IMR-90 (cell line): ENCODE data around the gene AGBL1. TPM values are rescaled to one million over a fixed set of nuclear protein-coding genes. Genes with fewer than 3 reads are reported as not detected.

Experiments
- ATAC-seq: fragments of 200-7000 bp; cut with Tn5 transposase; 2 replicates; pipeline ENCODE4 v1.9.1; 2020; ENCODE audit warnings: low read depth, mild to moderate bottlenecking, moderate library complexity
- BruUV-seq: library from RNA; stranded (reverse); fragments of 400-500 nt; replicated peaks from 2 replicates; lab custom pipeline; 2021; lab: Mats Ljungman, UMichigan
- CTCF ChIA-PET: fragments of 300-600 bp; formaldehyde crosslinking; extraction: SDS; loops from one replicate; lab custom pipeline; 2021; ENCODE audit warnings: antibody characterized with exemption; lab: Yijun Ruan, JAX
- POLR2A ChIA-PET: fragments of 300-600 bp; sonication (Branson Sonifier 250); formaldehyde crosslinking; loops from one replicate; lab custom pipeline; 2022; ENCODE audit warnings: antibody characterized with exemption; ENCODE audit not compliant: unreplicated experiment; lab: Charles Lee
- DNase-seq: peaks from one replicate; pipeline ENCODE4 v3.0.0; 2013
- H2AFZ ChIP-seq: replicated peaks from 2 replicates; pipeline ENCODE3; 2013; ENCODE audit warnings: low read length, mild to moderate bottlenecking; ENCODE audit not compliant: poor library complexity
- H2AK5ac ChIP-seq: 2 replicates; pipeline ENCODE4 v1.6.1; 2013; ENCODE audit warnings: low read depth, low read length, inconsistent platforms
- H2AK9ac ChIP-seq: replicated peaks from 2 replicates; pipeline ENCODE3; 2013; ENCODE audit warnings: mild to moderate bottlenecking, low read depth, low read length, moderate library complexity; ENCODE audit not compliant: poor library complexity
- H2BK120ac ChIP-seq: 2 replicates; pipeline ENCODE4 v1.6.1; 2013; ENCODE audit warnings: low read depth, low read length, inconsistent platforms
- H2BK15ac ChIP-seq: 3 replicates; pipeline ENCODE4 v1.6.1; 2013; ENCODE audit warnings: low read depth, low read length, inconsistent platforms
- H2BK20ac ChIP-seq: 2 replicates; pipeline ENCODE4 v1.6.1; 2013; ENCODE audit warnings: low read depth, mild to moderate bottlenecking, inconsistent platforms, low read length, moderate library complexity
- H2BK5ac ChIP-seq: 2 replicates; pipeline ENCODE4 v1.6.1; 2013; ENCODE audit warnings: mild to moderate bottlenecking, low read depth, low read length, inconsistent platforms; ENCODE audit not compliant: poor library complexity, severe bottlenecking
- H3K14ac ChIP-seq: replicated peaks from 2 replicates; pipeline ENCODE4 v1.6.1; 2013; ENCODE audit warnings: low read depth, low read length, inconsistent platforms
- H3K18ac ChIP-seq: 2 replicates; pipeline ENCODE4 v1.6.1; 2013; ENCODE audit warnings: low read depth, low read length, control low read depth
- H3K23ac ChIP-seq: 2 replicates; pipeline ENCODE4 v1.6.1; 2013; ENCODE audit warnings: low read depth, low read length, inconsistent platforms
- H3K27ac ChIP-seq: 2 replicates; pipeline ENCODE4 v1.5.1; 2013; ENCODE audit warnings: mild to moderate bottlenecking, control low read depth, low read length; ENCODE audit not compliant: insufficient read depth
- H3K27me3 ChIP-seq: 2 replicates; pipeline ENCODE4 v1.6.1; 2013; ENCODE audit warnings: low read length; ENCODE audit not compliant: control insufficient read depth, insufficient read depth
- H3K36me3 ChIP-seq: 2 replicates; pipeline ENCODE4 v1.6.1; 2013; ENCODE audit warnings: low read length, mixed read lengths; ENCODE audit not compliant: control insufficient read depth, insufficient read depth
- H3K4ac ChIP-seq: 2 replicates; pipeline ENCODE4 v1.6.1; 2013; ENCODE audit warnings: low read depth, low read length, inconsistent platforms
- H3K4me1 ChIP-seq: 2 replicates; pipeline ENCODE4 v1.6.1; 2013; ENCODE audit warnings: low read length, mixed read lengths; ENCODE audit not compliant: control insufficient read depth, insufficient read depth
- H3K4me2 ChIP-seq: 2 replicates; pipeline ENCODE4 v1.6.1; 2013; ENCODE audit warnings: low read depth, mild to moderate bottlenecking, control low read depth, low read length, moderate library complexity
- H3K4me3 ChIP-seq: 2 replicates; pipeline ENCODE4 v1.5.1; 2013; ENCODE audit warnings: low read depth, mild to moderate bottlenecking, control low read depth, low read length, moderate library complexity; ENCODE audit not compliant: insufficient read depth
- H3K56ac ChIP-seq: 2 replicates; pipeline ENCODE4 v1.6.1; 2013; ENCODE audit warnings: low read length, inconsistent platforms; ENCODE audit not compliant: insufficient read depth; ENCODE audit errors: extremely low read depth
- H3K79me1 ChIP-seq, 2 experiments: 2 replicates each; pipeline ENCODE4 v1.6.1; 2013; ENCODE audit warnings: low read length in 2 of 2, inconsistent platforms in 1 of 2, low read depth in 1 of 2
- H3K9ac ChIP-seq: 2 replicates; pipeline ENCODE4 v1.6.1; 2013; ENCODE audit warnings: low read depth, low read length, control low read depth
- H3K9me1 ChIP-seq: 2 replicates; pipeline ENCODE4 v1.6.1; 2013; ENCODE audit warnings: low read length, inconsistent platforms; ENCODE audit not compliant: insufficient read depth
- H3K9me3 ChIP-seq: 2 replicates; pipeline ENCODE4 v1.6.1; 2013; ENCODE audit warnings: low read length; ENCODE audit not compliant: control insufficient read depth, insufficient read depth
- H4K20me1 ChIP-seq: 2 replicates; pipeline ENCODE4 v1.6.1; 2013; ENCODE audit warnings: low read length, inconsistent platforms; ENCODE audit not compliant: insufficient read depth
- H4K5ac ChIP-seq: 2 replicates; pipeline ENCODE4 v1.6.1; 2013; ENCODE audit warnings: mild to moderate bottlenecking, low read depth, low read length, control low read depth
- H4K8ac ChIP-seq, 2 experiments: 2 replicates each; pipeline ENCODE4 v1.6.1; 2013; ENCODE audit warnings: low read depth in 2 of 2, low read length in 2 of 2, control low read depth in 1 of 2, inconsistent platforms in 1 of 2
- H4K91ac ChIP-seq: 2 replicates; pipeline ENCODE4 v1.6.1; 2013; ENCODE audit warnings: low read depth, low read length, inconsistent platforms; ENCODE audit not compliant: insufficient read depth
- BHLHE40 ChIP-seq: fragments of 150-350 bp; IDR thresholded peaks from 2 replicates; pipeline ENCODE4 v1.6.1; 2016; ENCODE audit warnings: mild to moderate bottlenecking, low read depth, low read length
- CEBPB ChIP-seq: IDR thresholded peaks from 2 replicates; pipeline ENCODE4 v1.6.1; 2012; ENCODE audit warnings: low read depth, low read length, improper control_type of control experiment
- CHD1 ChIP-seq: IDR thresholded peaks from 2 replicates; pipeline ENCODE4 v1.6.1; 2012; ENCODE audit warnings: low read depth, low read length, improper control_type of control experiment
- FOS ChIP-seq: fragments of 150-350 bp; IDR thresholded peaks from 2 replicates; pipeline ENCODE4 v1.6.1; 2016; ENCODE audit warnings: low read depth, low read length
- MAZ ChIP-seq: IDR thresholded peaks from 2 replicates; pipeline ENCODE4 v1.6.1; 2012; ENCODE audit warnings: low read depth, mild to moderate bottlenecking, low read length, improper control_type of control experiment, moderate library complexity, borderline replicate concordance
- RAD21 ChIP-seq: IDR thresholded peaks from 2 replicates; pipeline ENCODE4 v1.6.1; 2012; ENCODE audit warnings: low read length, improper control_type of control experiment
- SMC3 ChIP-seq: fragments of 150-350 bp; IDR thresholded peaks from 2 replicates; pipeline ENCODE4 v1.6.1; 2016; ENCODE audit warnings: low read depth, mild to moderate bottlenecking, antibody characterized with exemption, low read length, moderate library complexity
- WGBS, 2 experiments: methylation state at CpG; one replicate each; pipeline versions ENCODE4 v1.1.5 to v1.1.7; 2013; ENCODE audit warnings: missing lambda C conversion rate in 2 of 2; ENCODE audit not compliant: insufficient read length in 1 of 2; ENCODE audit errors: extremely low coverage in 2 of 2; 5-methylcytosine and 5-hydroxymethylcytosine counted together
- dilution Hi-C: fragments of 300-500 bp; cut with HindIII; formaldehyde crosslinking; loops from one replicate; pipeline ENCODE4 v1.14.3; 2018; ENCODE audit warnings: low sequenced_read_pairs; ENCODE audit not compliant: unreplicated experiment
- in situ Hi-C: fragments of 300-500 bp; cut with MboI; formaldehyde crosslinking; loops from 3 replicates; pipeline ENCODE4 v1.14.3; 2019; ENCODE audit warnings: low sequenced_read_pairs, inconsistent platforms, mixed read lengths
- intact Hi-C: fragments of 100-400 bp; cut with micrococcal nuclease; formaldehyde crosslinking; loops from 2 replicates; pipeline ENCODE4 v1.10.0; 2022
- polyA plus RNA-seq, 3 experiments: library from polyadenylated mRNA; depleted of rRNA; stranded (reverse); fragments of >200 nt; gene quantifications; 2 replicates each; pipeline ENCODE4 v1.2.3, GENCODE V29; 2012; ENCODE audit warnings: low replicate concordance in 1 of 3
- total RNA-seq: library from RNA; depleted of rRNA; stranded (reverse); fragments of >200 nt; gene quantifications from 2 replicates; pipeline ENCODE4 v1.2.3, GENCODE V29; 2012
- TF ChIP-seq, protein P1 (sequence below): fragments of 150-350 bp; IDR thresholded peaks from 2 replicates; pipeline ENCODE4 v1.6.1; 2016; ENCODE audit warnings: low read depth, mild to moderate bottlenecking, low read length, moderate library complexity, borderline replicate concordance

Gene AGBL1
- total and polyA plus RNA-seq, 2 of the 4 experiments (the other 2 are of a cell fraction), result not detected

DNA sequence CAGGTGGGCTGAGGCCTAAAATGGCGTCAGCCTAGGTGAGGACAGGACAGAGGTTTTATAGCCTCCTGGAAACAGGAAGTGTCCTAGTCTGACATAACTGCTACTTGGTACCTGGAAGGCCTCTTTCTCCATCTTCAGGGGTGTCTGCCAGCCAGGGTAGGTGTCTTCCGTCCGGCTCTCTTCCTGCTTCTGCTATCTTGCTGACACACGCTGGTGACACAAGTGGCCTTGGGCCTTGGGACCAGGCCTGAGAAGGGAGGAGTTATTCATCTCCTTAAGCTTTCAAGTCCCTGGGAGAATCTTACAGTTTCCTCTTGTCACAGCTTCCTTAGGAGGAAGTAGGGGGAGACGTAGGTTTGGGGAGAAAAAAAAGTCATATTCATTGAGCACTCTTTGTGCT is 551.3 kb downstream of the AGBL1 start:
- Histone ChIP-seq H3K56ac (no peak overlapping the region), H3K14ac (no peak overlapping the region), H2BK5ac (no peak overlapping the region), H3K23ac (no peak overlapping the region), H2AK5ac (no peak overlapping the region), H3K27ac (no peak overlapping the region), H3K36me3 (no peaks in the 10 kb centered on the region), H3K79me1 (no peaks in the 10 kb centered on the region), H2AFZ (no peak overlapping the region), H3K9me3 (peaks cover 14% of the 10 kb centered on the region), H3K18ac (no peak overlapping the region), H2AK9ac (no peak overlapping the region), H3K4me2 (no peak overlapping the region), H3K9ac (no peak overlapping the region), H2BK120ac (no peak overlapping the region), H3K4ac (no peak overlapping the region), H4K20me1 (no peaks in the 10 kb centered on the region), H3K9me1 (no peaks in the 10 kb centered on the region), H3K27me3 (no peaks in the 10 kb centered on the region), H3K4me3 (no peak overlapping the region), H4K8ac (no peak overlapping the region), H2BK20ac (no peak overlapping the region), H2BK15ac (no peak overlapping the region), H4K5ac (no peak overlapping the region), H4K91ac (no peak overlapping the region), H3K4me1 (no peaks in the 10 kb centered on the region)
- TF ChIP-seq FOS (no peak), CEBPB (no peak), BHLHE40 (no peak), MAZ (no peak), CHD1 (no peak), RAD21 (no peak), SMC3 (no peak)
- TF ChIP-seq, protein P1, sequence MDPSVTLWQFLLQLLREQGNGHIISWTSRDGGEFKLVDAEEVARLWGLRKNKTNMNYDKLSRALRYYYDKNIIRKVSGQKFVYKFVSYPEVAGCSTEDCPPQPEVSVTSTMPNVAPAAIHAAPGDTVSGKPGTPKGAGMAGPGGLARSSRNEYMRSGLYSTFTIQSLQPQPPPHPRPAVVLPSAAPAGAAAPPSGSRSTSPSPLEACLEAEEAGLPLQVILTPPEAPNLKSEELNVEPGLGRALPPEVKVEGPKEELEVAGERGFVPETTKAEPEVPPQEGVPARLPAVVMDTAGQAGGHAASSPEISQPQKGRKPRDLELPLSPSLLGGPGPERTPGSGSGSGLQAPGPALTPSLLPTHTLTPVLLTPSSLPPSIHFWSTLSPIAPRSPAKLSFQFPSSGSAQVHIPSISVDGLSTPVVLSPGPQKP, result no peak
- no TSS peak for BruUV-seq
- in situ Hi-C loops (no loop called here), dilution Hi-C loops (no loop called here), intact Hi-C loops (no loop called here)
- whole genome bisulfite sequencing, 2 experiments, result 83% methylated on average over 3 of the region's 5 CpGs; no CpG with 5 or more reads in 1 of the 2 experiments
- POLR2A ChIA-PET, result no interaction called here
- no peak for DNase-seq
- CTCF ChIA-PET, result no interaction called here
- ATAC-seq, result no peak
